ENCODE results near the gene COQ5.
"Not testable (repeated sequence)": the region's sequence is repeated elsewhere in the genome, so short reads cannot be mapped to it uniquely, and the experiment has no call there.

Gene COQ5

DNA sequence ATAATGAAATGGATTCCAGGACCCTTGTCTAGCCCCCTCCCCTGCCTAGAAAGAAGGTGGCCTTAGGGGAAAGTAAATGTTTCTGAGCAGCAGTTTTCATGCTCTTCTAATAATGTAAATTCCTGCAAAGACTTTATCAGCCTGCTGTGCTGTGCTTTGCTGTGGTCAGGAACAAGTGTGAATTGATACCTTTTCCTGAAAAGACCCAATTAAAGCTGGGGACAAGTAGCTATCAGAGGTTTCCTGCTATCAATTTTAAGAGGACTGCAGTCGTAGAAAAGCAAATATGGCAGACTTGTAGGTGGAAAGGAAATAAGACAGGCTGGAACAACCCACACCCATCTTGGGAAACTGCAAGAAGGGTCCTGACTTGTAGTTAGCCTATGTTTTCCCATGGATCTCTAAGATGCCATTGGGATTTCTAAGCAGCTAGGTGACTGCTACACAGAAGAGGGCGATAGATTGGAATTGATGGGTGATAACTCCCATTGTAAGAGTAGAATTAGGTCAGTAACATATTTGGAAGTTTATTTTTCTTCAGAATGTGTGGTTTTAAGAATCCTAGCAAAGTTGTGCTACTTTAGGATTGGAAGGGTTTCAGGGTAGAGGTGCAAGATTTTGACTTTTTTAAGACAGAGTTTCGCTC is 30.0 kb downstream of the COQ5 start:
- H3K36me3 ChIP-seq (ENCODE audit: insufficient read depth, low read length), result peaks cover 13% of the 10 kb centered on the region
- no peak overlapping the region for H3K9ac ChIP-seq (ENCODE audit: low read depth, low read length)
- H3K9me3 ChIP-seq (ENCODE audit: control insufficient read depth, insufficient read depth, low read length), result no peaks in the 10 kb centered on the region
- H3K4me1 ChIP-seq (ENCODE audit: insufficient read depth, low read length), result peaks cover 15% of the 10 kb centered on the region

DNA sequence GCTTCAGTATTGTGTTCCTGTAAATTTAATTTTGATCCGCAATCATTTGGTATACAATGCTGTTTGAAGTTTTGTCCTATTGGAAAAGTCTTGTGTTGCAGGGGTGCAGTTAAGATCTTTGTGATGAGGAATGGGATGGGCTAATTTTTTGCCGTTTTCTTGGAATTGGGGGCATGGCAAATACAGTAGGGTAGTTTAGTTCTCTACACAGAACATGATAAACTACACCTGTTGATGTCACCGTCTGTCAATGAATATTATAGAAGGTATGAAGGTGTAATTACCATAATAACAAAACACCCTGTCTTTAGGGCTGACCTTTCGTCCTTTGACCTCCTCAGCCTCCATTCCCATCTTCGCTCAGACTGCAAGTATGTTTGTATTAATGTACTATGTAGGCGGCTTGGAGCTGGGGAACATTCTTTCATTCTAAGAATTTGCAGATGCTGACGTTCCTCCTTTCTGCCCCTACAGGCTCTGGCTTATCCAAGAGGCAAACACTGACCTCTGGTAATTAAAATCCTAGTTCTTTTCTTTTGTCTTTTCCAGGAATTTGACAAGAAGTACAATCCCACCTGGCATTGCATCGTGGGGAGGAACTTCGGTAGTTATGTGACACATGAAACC is 31.3 kb downstream of the COQ5 start:
- peaks cover 15% of the 10 kb centered on the region for H3K4me1 ChIP-seq (ENCODE audit: insufficient read depth, low read length)
- peaks cover 5% of the 10 kb centered on the region; the same call in 1 of the 2 replicates for H3K36me3 ChIP-seq (ENCODE audit: insufficient read depth, low read length)
- peak overlapping the region; percentile 77; the same call in 1 of the 2 replicates for H3K9ac ChIP-seq (ENCODE audit: low read depth, low read length)
- no peaks in the 10 kb centered on the region for H3K9me3 ChIP-seq (ENCODE audit: control insufficient read depth, insufficient read depth, low read length)

DNA sequence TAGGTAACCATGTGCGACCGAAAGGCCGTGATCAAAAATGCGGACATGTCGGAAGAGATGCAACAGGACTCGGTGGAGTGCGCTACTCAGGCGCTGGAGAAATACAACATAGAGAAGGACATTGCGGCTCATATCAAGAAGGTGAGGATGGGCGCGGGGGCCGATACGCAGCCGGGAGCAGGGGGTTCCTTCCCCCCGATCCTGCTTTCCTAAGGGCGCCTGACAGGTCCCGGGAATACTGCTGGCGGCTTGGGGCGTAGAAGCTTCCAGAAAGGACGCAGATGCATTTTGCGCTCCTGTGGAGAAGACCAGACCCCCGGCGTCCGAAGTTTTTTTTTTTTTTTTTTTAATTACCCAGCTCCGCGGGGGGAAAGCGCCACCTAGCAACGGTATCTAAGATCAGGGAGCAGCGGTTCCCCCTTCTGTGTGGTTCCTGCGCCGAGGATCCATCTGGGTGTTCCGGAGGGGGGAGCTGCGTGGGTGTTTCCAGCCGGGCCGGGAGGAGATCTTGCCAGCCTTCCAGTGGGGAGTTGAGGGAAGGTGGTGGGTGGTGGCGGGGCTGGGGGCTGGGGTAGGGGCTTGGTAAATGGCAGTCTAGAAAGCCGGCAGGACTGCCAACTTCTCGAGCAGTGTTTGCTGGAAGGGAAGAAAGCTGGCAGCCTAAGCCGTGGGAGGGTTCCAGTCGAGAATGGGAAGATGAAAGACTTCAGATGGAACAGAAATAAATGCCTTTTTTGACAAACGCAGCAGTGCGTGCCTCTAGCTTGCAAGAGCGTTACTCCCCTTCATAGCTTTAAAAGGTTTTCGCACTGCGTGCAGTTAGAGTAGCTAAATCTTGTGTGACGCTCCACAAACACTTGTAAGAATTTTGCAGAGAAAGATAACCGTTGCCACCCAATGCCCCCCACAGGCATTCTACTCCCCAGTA is 32.3 kb downstream of the COQ5 start:
- H3K9ac ChIP-seq (ENCODE audit: low read depth, low read length), result peak overlapping the region; percentile 77
- H3K4me1 ChIP-seq (ENCODE audit: insufficient read depth, low read length), result peaks cover 15% of the 10 kb centered on the region
- H3K9me3 ChIP-seq (ENCODE audit: control insufficient read depth, insufficient read depth, low read length), result no peaks in the 10 kb centered on the region
- H3K36me3 ChIP-seq (ENCODE audit: insufficient read depth, low read length), result peaks cover 5% of the 10 kb centered on the region; the same call in 1 of the 2 replicates

DNA sequence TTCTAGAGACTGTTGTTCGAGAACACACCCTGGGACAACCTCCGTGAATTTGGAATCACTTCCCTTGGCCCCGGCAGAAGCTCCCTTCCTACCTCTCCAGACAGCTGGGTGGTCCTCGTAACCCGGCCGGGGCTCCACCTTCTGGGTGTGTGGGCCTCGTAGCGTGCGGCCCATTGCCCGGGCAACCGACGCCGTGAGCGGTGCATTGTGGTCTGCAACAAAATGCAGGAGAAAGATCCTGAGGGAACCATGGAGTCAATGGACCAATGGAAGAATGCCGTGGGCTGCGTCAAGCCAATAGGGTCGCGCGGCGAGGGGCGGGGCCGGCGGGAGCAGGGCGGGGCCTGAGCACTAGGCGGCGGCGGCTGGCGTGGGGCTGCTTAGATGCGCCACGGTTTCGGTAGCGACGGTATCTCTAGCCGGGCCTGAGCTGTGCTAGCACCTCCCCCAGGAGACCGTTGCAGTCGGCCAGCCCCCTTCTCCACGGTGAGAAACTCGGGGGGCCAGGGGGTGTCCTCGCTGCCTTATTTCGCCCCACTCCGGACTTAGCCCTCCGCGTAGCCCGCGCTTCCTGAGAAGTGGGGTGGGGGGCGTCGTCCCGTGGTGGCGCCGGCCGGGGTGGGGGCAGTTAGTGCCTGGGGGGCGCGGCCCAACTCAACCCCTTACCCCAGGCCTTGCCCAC is 33.1 kb downstream of the COQ5 start, which contains the start of gene DYNLL1:
TSS of gene DYNLL1 (plus strand) at position 383 of the 682 bp plus-strand sequence. CDS start 309 bp downstream, outside the sequence.
- Histone ChIP-seq H3K36me3 (ENCODE audit: insufficient read depth, low read length) (peaks cover 5% of the 10 kb centered on the region; the same call in 1 of the 2 replicates), H3K9me3 (ENCODE audit: control insufficient read depth, insufficient read depth, low read length) (no peaks in the 10 kb centered on the region), H3K4me1 (ENCODE audit: insufficient read depth, low read length) (peaks cover 15% of the 10 kb centered on the region), H3K9ac (ENCODE audit: low read depth, low read length) (peak within 1 kb of the TSS; percentile 77)

DNA sequence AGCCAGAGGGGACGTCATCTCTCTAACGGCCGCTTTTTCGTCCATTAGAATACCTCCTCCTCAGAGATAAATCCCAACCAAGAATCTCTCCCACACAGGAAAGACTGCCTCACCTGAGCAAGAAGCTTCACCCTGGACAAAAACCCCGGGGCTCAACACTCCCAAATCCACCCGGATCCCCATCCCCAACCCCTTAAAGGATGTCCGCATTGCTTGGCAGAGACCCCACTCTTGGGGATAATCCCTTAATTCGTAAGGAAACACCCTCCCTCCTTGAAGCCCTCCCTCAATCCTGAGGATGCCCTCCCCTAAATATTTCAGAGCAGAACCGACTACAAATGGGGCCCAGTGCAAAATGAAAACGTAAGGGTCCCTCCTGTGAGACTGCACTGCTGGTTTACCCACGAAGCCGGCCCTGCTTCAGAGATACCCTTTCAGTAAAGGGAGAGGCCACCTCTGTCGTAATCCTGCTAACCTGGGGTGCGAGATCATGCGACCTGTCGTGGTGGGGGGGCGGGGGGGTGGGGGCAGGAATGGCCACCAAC is 33.7 kb downstream of the COQ5 start:
- H3K9ac ChIP-seq (ENCODE audit: low read depth, low read length), result peak overlapping the region; percentile 59
- H3K9me3 ChIP-seq (ENCODE audit: control insufficient read depth, insufficient read depth, low read length), result no peaks in the 10 kb centered on the region
- peaks cover 5% of the 10 kb centered on the region for H3K36me3 ChIP-seq (ENCODE audit: insufficient read depth, low read length)
- H3K4me1 ChIP-seq (ENCODE audit: insufficient read depth, low read length), result peaks cover 15% of the 10 kb centered on the region

DNA sequence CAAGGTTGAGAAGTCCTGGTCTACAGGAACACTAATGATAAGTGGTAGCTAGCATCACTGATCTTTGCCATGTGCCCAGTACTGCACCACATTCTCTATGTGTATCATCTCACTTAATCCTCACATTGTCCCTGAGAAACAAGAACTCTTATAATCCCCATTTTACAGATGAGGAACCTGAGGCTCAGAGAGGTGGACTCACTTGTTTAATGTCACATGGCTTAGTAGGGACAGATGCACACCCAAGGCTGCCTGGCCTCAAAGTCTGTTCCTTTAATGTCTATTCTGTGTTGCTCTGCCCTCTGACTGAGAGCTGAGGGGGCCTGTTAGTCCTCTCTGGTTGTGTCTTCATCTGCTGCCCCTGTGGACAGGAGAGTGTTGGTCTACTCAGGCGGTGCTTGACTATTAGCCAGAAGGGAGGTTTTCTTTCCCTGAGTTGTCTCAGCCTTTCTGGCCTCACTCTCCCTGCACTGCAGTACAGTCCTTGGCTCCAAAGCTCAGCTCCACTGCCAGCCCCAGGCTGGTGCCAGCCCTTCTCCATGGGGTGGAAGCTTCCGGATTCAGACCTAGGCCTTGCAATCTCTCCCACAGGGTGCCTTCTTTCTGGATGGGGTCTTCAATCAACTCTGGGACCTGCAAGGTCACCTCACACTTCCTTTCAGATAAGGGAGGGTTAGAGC is 38.0 kb downstream of the COQ5 start:
- Histone ChIP-seq H3K9ac (ENCODE audit: low read depth, low read length) (no peak overlapping the region), H3K9me3 (ENCODE audit: control insufficient read depth, insufficient read depth, low read length) (no peaks in the 10 kb centered on the region)

DNA sequence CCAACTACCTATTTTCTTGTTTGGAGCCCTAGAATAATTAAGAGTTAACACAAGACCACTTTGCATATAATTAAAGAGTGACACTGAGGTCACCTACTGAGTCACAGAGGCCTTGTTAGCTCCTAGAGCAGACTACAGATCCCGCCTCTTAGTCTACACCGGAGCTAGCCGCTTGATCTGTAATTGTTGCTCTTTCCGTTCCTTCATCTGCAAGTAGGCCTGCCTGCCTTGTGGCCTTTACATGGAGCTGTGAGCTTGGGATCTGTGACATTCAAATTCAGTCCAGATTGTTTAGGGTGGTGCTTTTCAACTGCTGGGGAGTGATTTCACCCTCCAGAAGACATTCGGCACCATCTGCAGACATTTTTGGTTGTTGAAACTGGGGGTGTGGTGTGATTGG is 38.6 kb downstream of the COQ5 start:
- H3K9ac ChIP-seq (ENCODE audit: low read depth, low read length), result no peak overlapping the region
- H3K4me1 ChIP-seq (ENCODE audit: insufficient read depth, low read length), result no peaks in the 10 kb centered on the region
- peaks cover 2% of the 10 kb centered on the region for H3K36me3 ChIP-seq (ENCODE audit: insufficient read depth, low read length)
- H3K9me3 ChIP-seq (ENCODE audit: control insufficient read depth, insufficient read depth, low read length), result no peaks in the 10 kb centered on the region

More for the DNA sequence above, 38.0 kb downstream of the COQ5 start:
- peaks cover 2% of the 10 kb centered on the region for H3K36me3 ChIP-seq (ENCODE audit: insufficient read depth, low read length)
- no peaks in the 10 kb centered on the region for H3K4me1 ChIP-seq (ENCODE audit: insufficient read depth, low read length)

DNA sequence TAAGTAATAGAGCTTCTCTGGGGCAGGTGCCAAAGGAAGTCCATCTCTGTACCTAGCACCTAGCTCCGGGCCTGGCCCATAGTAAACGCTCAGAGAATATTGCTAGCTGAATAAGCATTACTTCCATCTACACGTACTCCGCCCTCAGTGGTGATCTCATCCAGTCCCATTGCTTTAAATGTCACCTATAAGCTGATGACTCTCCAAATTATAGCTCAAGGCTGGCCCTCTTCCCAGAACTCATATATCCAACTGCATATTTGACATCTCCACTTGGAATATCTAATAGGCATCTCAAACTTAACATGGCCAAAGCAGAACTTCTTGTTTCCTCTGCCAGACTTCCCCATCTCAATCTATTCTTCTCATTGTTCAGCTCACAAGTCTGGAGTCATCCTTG is 39.9 kb downstream of the COQ5 start:
- Histone ChIP-seq H3K4me1 (ENCODE audit: insufficient read depth, low read length) (no peaks in the 10 kb centered on the region), H3K9me3 (ENCODE audit: control insufficient read depth, insufficient read depth, low read length) (no peaks in the 10 kb centered on the region), H3K9ac (ENCODE audit: low read depth, low read length) (no peak overlapping the region), H3K36me3 (ENCODE audit: insufficient read depth, low read length) (peaks cover 2% of the 10 kb centered on the region)

DNA sequence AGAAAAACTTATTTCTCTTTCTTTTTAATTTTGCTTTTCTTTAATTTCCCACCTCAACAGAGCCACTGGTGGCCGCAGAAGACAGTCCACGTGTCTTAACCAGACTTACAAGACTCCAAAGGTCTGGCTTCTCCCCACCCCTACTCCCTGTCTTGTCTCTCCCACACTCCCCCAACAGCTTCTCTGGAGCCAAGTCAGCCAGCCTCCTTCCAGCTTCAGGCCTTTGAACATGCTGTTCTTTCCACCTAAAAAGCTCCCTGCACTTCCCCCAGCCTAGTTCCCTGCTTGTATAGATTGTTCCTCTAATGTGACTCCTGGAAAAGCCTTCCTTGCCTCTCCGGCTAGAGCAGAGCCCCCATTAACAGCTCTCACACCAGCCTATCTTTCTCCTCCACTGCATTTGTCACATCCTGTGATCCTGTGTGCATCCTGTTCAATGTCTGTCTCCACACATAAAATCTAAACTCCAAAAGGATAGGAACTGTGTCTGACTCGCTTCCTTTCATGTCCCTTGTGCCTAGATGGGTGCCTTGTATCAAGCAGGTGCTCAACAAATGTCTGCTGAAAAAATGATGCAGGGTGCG is 40.8 kb downstream of the COQ5 start:
- H3K4me1 ChIP-seq (ENCODE audit: insufficient read depth, low read length), result no peaks in the 10 kb centered on the region
- H3K9me3 ChIP-seq (ENCODE audit: control insufficient read depth, insufficient read depth, low read length), result no peaks in the 10 kb centered on the region
- H3K36me3 ChIP-seq (ENCODE audit: insufficient read depth, low read length), result peaks cover 2% of the 10 kb centered on the region
- no peak overlapping the region for H3K9ac ChIP-seq (ENCODE audit: low read depth, low read length)

DNA sequence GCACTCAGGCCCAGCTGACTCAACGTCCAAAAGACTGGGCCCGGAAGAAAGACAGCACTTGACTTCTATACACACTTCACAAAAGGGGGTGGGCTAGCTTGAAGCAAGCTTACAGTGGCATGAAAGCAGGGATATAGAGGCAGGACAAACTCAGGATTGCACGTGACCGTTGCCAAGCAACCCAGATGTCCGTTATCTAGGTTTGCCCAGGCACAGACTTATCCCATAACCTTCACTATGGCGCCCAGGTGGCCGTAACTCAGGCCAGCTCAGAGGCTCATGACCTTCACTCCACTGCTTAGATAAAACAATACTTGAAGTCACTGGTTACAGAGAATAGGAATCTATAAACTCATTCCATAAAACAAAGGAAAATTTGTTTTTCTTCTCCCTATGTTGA is 41.4 kb downstream of the COQ5 start:
- H3K9me3 ChIP-seq (ENCODE audit: control insufficient read depth, insufficient read depth, low read length); H3K9ac ChIP-seq (ENCODE audit: low read depth, low read length); H3K4me1 ChIP-seq (ENCODE audit: insufficient read depth, low read length); H3K36me3 ChIP-seq (ENCODE audit: insufficient read depth, low read length): not testable (repeated sequence)

DNA sequence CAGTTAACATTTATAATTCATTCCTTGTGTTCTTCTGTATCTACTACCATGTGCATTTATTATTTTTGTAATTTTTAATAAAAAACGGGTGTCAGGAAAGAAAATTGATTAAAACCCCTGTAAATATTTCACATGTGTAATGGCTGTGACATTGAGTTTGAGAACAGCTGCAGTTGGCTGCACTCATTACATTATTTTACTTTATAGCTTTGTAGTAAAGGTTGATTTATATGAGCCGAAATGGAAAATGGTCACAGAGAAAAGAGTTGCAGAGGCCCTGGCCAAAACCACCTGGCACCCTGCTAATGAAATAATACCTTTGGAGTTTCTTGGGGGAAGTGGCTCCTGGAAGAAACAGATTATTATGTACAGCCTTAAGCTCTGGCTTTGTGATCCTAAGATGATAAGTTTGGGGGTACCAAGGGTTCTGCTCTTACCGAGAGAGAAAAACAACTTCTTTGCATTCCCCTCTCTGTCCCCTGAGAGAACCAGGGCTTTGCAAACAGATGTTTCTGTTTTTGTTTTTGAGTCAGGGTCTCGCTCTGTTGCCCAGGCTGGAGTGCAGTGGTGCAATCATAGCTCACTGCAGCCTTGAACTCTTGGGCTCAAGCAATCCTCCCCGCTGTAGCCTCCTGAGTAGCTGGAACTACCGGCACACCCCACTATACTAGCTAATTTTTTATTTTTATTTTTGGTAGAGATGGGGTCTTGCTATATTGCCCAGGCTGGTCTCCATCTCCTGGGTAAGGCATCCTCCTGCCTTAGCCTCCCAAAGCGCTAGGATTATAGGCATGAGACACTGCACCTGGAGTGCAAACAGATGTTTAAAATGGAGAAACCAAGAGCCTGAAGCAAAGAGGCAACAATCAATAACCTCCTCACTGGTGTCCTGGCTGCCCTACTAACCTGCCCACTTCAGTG is 42.7 kb downstream of the COQ5 start:
- Histone ChIP-seq H3K9ac (ENCODE audit: low read depth, low read length) (no peak overlapping the region), H3K36me3 (ENCODE audit: insufficient read depth, low read length) (peaks cover 2% of the 10 kb centered on the region), H3K4me1 (ENCODE audit: insufficient read depth, low read length) (no peaks in the 10 kb centered on the region), H3K9me3 (ENCODE audit: control insufficient read depth, insufficient read depth, low read length) (no peaks in the 10 kb centered on the region)

DNA sequence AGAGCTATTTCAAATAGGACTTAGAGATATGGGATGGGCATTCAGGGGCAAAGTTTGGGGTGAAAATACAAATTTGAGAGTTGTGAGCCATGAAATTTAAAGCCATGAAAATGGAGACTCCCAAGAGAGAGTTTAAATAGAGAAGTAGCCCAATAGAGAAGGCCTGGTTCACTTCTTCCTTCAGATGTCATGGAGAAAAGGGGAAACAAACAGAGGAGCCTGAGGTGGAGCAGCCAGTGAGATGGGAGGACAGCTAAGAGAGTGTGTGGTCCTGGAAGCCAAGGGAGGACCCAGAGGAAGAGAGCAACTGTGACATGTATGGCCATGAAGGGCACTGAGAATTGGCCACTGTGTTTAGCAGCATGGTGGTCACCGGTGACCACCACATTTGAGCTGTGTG is 45.3 kb downstream of the COQ5 start:
- H3K4me1 ChIP-seq (ENCODE audit: insufficient read depth, low read length), result no peaks in the 10 kb centered on the region
- no peaks in the 10 kb centered on the region for H3K9me3 ChIP-seq (ENCODE audit: control insufficient read depth, insufficient read depth, low read length)
- H3K36me3 ChIP-seq (ENCODE audit: insufficient read depth, low read length), result peaks cover 2% of the 10 kb centered on the region; the same call in 1 of the 2 replicates
- H3K9ac ChIP-seq (ENCODE audit: low read depth, low read length), result no peak overlapping the region
